ENCODE results near the gene AGPAT4.

Gene AGPAT4

GRCh38 chr6:161117308-161117707 lies 156.6 kb downstream of the AGPAT4 start:
- no peak for DNase-seq (ENCODE audit: low read depth in 1 of 2, low spot score in 1 of 2)

GRCh38 chr6:161116554-161116953 lies 157.3 kb downstream of the AGPAT4 start:
- DNase-seq (ENCODE audit: low read depth in 1 of 2, low spot score in 1 of 2) = no peak

GRCh38 chr6:161115468-161115867 lies 158.4 kb downstream of the AGPAT4 start:
- no peak for DNase-seq (ENCODE audit: low read depth in 1 of 2, low spot score in 1 of 2)

- DNase-seq (ENCODE audit: low read depth in 1 of 2, low spot score in 1 of 2) = no peak
Observed at GRCh38 chr6:161111261-161111660, 162.6 kb downstream of the AGPAT4 start.

GRCh38 chr6:161110028-161110779 lies 163.7 kb downstream of the AGPAT4 start:
- no peak for DNase-seq (ENCODE audit: low read depth in 1 of 2, low spot score in 1 of 2)

- no peak for DNase-seq (ENCODE audit: low read depth in 1 of 2, low spot score in 1 of 2)
Observed at GRCh38 chr6:161109366-161109765, 164.5 kb downstream of the AGPAT4 start.

- no peak for DNase-seq (ENCODE audit: low read depth in 1 of 2, low spot score in 1 of 2)
Observed at GRCh38 chr6:161108916-161109315, 164.9 kb downstream of the AGPAT4 start.

GRCh38 chr6:161107779-161108730 lies 165.8 kb downstream of the AGPAT4 start:
- DNase-seq (ENCODE audit: low read depth in 1 of 2, low spot score in 1 of 2) = no peak

GRCh38 chr6:161105408-161105807 lies 168.5 kb downstream of the AGPAT4 start:
- no peak for DNase-seq (ENCODE audit: low read depth in 1 of 2, low spot score in 1 of 2)

- no peak for DNase-seq (ENCODE audit: low read depth in 1 of 2, low spot score in 1 of 2)
Observed at GRCh38 chr6:161104966-161105365, 168.9 kb downstream of the AGPAT4 start.

GRCh38 chr6:161103475-161103874 lies 170.4 kb downstream of the AGPAT4 start:
- DNase-seq (ENCODE audit: low read depth in 1 of 2, low spot score in 1 of 2) = no peak

- no peak for DNase-seq (ENCODE audit: low read depth in 1 of 2, low spot score in 1 of 2)
Observed at GRCh38 chr6:161101517-161101916, 172.3 kb downstream of the AGPAT4 start.

- DNase-seq (ENCODE audit: low read depth in 1 of 2, low spot score in 1 of 2) = no peak
Observed at GRCh38 chr6:161100072-161100471, 173.8 kb downstream of the AGPAT4 start.

- DNase-seq (ENCODE audit: low read depth in 1 of 2, low spot score in 1 of 2) = no peak
Observed at GRCh38 chr6:161095916-161096315, 177.9 kb downstream of the AGPAT4 start.

GRCh38 chr6:161094955-161095354 lies 178.9 kb downstream of the AGPAT4 start:
- no peak for DNase-seq (ENCODE audit: low read depth in 1 of 2, low spot score in 1 of 2)

GRCh38 chr6:161091972-161092701 lies 181.7 kb downstream of the AGPAT4 start:
- no peak for DNase-seq (ENCODE audit: low read depth in 1 of 2, low spot score in 1 of 2)

- no peak for DNase-seq (ENCODE audit: low read depth in 1 of 2, low spot score in 1 of 2)
Observed at GRCh38 chr6:161091151-161091550, 182.7 kb downstream of the AGPAT4 start.

- DNase-seq (ENCODE audit: low read depth in 1 of 2, low spot score in 1 of 2) = no peak
Observed at GRCh38 chr6:161088676-161089328, 185.1 kb downstream of the AGPAT4 start.

- no peak for DNase-seq (ENCODE audit: low read depth in 1 of 2, low spot score in 1 of 2)
Observed at GRCh38 chr6:161085246-161085645, 188.6 kb downstream of the AGPAT4 start.

GRCh38 chr6:161082215-161082614 lies 191.6 kb downstream of the AGPAT4 start:
- DNase-seq (ENCODE audit: low read depth in 1 of 2, low spot score in 1 of 2) = no peak
